OCI-LY3 (cell line): ENCODE measurements around the gene C5AR1.

Source experiments
- H2AFZ ChIP-seq: fragments of 200-600, 300-600 bp; shearing (Covaris generic); 2 replicates; pipeline ENCODE4 v1.6.0; 2014; ENCODE audit warnings: antibody characterized with exemption, low read depth, low read length
- H3K27ac ChIP-seq: fragments of 200-600, 300-600 bp; sonication (generic); 2 replicates; pipeline ENCODE4 v1.5.1; 2014; ENCODE audit warnings: mild to moderate bottlenecking, low read length, moderate library complexity, mixed read lengths
- H3K27me3 ChIP-seq: fragments of 200-600, 300-600 bp; sonication (generic); 2 replicates; pipeline ENCODE4 v1.6.1; 2014; ENCODE audit warnings: low read depth, low read length, mixed read lengths
- H3K36me3 ChIP-seq: fragments of 200-600, 300-600 bp; sonication (generic); replicated peaks from 2 replicates; pipeline ENCODE3; 2014; ENCODE audit warnings: low read depth, low read length, mixed read lengths
- H3K4me1 ChIP-seq: fragments of 300-600, 200-600 bp; sonication (generic); 2 replicates; pipeline ENCODE4 v1.6.1; 2014; ENCODE audit warnings: low read length, mixed read lengths
- H3K4me2 ChIP-seq: fragments of 200-600, 300-600 bp; sonication (generic); 2 replicates; pipeline ENCODE4 v1.6.1; 2014; ENCODE audit warnings: low read length, mixed read lengths
- H3K4me3 ChIP-seq: fragments of 300-600, 200-600 bp; sonication (generic); 2 replicates; pipeline ENCODE4 v1.5.1; 2014; ENCODE audit warnings: antibody characterized with exemption, mild to moderate bottlenecking, low read length, moderate library complexity
- H3K79me2 ChIP-seq: fragments of 300-600, 200-600 bp; shearing (Covaris generic); 2 replicates; pipeline ENCODE4 v1.6.1; 2014; ENCODE audit warnings: mild to moderate bottlenecking, low read length, mixed read lengths
- H3K9ac ChIP-seq: fragments of 300-600, 200-600 bp; shearing (Covaris generic); 2 replicates; pipeline ENCODE4 v1.6.0; 2014; ENCODE audit warnings: mild to moderate bottlenecking, low read length, moderate library complexity
- H3K9me3 ChIP-seq: fragments of 200-600, 300-600 bp; shearing (Covaris generic); 2 replicates; pipeline ENCODE4 v1.6.1; 2014; ENCODE audit warnings: low read length, mixed read lengths; ENCODE audit not compliant: insufficient read depth
- H4K20me1 ChIP-seq: fragments of 200-600, 300-600 bp; sonication (generic); 2 replicates; pipeline ENCODE4 v1.6.1; 2016; ENCODE audit warnings: low read length, mixed read lengths; ENCODE audit not compliant: insufficient read depth
- EZH2phosphoT487 ChIP-seq: fragments of 200-600 bp; shearing (Covaris generic); IDR thresholded peaks from 2 replicates; pipeline ENCODE4 v1.6.1; 2018; ENCODE audit warnings: antibody characterized with exemption, mixed run types, low read depth
- TF ChIP-seq, protein P1 (sequence below): fragments of 200-600, 300-600 bp; sonication (generic); IDR thresholded peaks from 2 replicates; pipeline ENCODE4 v1.5.1; 2014; ENCODE audit warnings: antibody characterized with exemption, low read length, low read depth

C5AR1 gene

DNA sequence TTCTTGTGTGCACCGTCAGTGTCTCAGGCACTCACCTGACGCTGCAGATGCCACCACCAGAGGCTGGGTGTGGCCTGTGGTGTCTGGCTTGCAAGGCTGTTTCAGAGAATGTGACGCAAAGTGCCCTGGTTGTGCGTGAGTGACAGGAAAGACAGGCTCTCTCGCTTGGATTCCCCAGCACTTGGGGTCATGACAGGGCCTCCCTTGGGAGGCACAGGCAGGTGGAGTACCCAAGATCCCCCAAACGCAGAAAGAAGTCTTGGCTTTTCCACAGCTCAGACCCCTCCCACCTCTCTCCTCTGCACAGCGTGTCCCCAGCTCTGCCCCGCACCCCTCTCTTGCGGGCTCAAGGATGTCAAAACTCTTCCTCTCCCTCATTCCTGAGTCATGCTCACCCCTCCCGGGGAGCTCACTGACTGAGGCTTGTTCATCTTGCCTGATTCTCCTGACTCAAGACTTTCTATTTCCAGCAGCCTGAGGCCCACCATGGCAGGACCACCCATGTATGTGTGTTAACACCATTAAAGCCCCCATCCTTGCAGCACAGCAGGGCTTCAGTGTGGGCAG lies 60.5 kb downstream of the C5AR1 start:
- no peaks in the 10 kb centered on the region; the same call in 1 of the 2 replicates for H4K20me1 ChIP-seq
- TF ChIP-seq, protein P1, sequence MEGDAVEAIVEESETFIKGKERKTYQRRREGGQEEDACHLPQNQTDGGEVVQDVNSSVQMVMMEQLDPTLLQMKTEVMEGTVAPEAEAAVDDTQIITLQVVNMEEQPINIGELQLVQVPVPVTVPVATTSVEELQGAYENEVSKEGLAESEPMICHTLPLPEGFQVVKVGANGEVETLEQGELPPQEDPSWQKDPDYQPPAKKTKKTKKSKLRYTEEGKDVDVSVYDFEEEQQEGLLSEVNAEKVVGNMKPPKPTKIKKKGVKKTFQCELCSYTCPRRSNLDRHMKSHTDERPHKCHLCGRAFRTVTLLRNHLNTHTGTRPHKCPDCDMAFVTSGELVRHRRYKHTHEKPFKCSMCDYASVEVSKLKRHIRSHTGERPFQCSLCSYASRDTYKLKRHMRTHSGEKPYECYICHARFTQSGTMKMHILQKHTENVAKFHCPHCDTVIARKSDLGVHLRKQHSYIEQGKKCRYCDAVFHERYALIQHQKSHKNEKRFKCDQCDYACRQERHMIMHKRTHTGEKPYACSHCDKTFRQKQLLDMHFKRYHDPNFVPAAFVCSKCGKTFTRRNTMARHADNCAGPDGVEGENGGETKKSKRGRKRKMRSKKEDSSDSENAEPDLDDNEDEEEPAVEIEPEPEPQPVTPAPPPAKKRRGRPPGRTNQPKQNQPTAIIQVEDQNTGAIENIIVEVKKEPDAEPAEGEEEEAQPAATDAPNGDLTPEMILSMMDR = no peak
- no peak for TF ChIP-seq EZH2phosphoT487
- H3K9ac ChIP-seq = no peak overlapping the region
- no peaks in the 10 kb centered on the region for H3K9me3 ChIP-seq
- no peak overlapping the region for H3K4me3 ChIP-seq
- no peak overlapping the region for H3K4me2 ChIP-seq
- H3K4me1 ChIP-seq = no peaks in the 10 kb centered on the region
- no peaks in the 10 kb centered on the region for H3K79me2 ChIP-seq
- no peak overlapping the region for H2AFZ ChIP-seq
- H3K27me3 ChIP-seq = no peaks in the 10 kb centered on the region
- no peak overlapping the region for H3K27ac ChIP-seq
- peaks cover 45% of the 10 kb centered on the region for H3K36me3 ChIP-seq

- no peak overlapping the region for H3K4me3 ChIP-seq
- H3K4me2 ChIP-seq = no peak overlapping the region
- TF ChIP-seq EZH2phosphoT487 = no peak
- TF ChIP-seq, protein P1 = no peak
- no peaks in the 10 kb centered on the region for H3K9me3 ChIP-seq
- H3K9ac ChIP-seq = no peak overlapping the region
- peaks cover 55% of the 10 kb centered on the region for H3K36me3 ChIP-seq
- H3K27ac ChIP-seq = no peak overlapping the region
- H4K20me1 ChIP-seq = no peaks in the 10 kb centered on the region; the same call in 1 of the 2 replicates
- H2AFZ ChIP-seq = no peak overlapping the region
- H3K4me1 ChIP-seq = no peaks in the 10 kb centered on the region
- no peaks in the 10 kb centered on the region for H3K27me3 ChIP-seq
- no peaks in the 10 kb centered on the region for H3K79me2 ChIP-seq
Measured at GRCh38 chr19:47371261-47371660, 61.6 kb downstream of the C5AR1 start.
